ENCODE measurements around the gene SCAMP4.

Gene SCAMP4

GRCh38 chr19:1871630-1872029, 33.6 kb upstream of the SCAMP4 start:
- ChIA-PET CTCF (no interaction called here), POLR2A (interaction anchor here (1.0 kb wide), 1 partner anchor 14 kb away, joined by 3 read pairs; no protein-coding TSS in a partner anchor)
- H3K4me3 ChIP-seq (ENCODE audit: low read depth, low read length) = no peak overlapping the region
- no peak overlapping the region for H3K27ac ChIP-seq (ENCODE audit: extremely low read depth, low read depth, low read length)
- H3K36me3 ChIP-seq (ENCODE audit: control insufficient read depth in 2 of 2, insufficient read depth in 1 of 2, low read length in 2 of 2) = peaks cover 0 to 18% of the 10 kb centered on the region in 2 experiments; a peak in 2 of 3 replicates
- H3K4me1 ChIP-seq (ENCODE audit: control insufficient read depth, insufficient read depth, low read length) = peaks cover 10% of the 10 kb centered on the region
- H3K9me3 ChIP-seq (ENCODE audit: control insufficient read depth, insufficient read depth, low read depth, low read length) = no peaks in the 10 kb centered on the region
- no peak for TF ChIP-seq ZNF580 (tag by site-specific recombination; IDR thresholded peaks at IDR 0.05)
- no peak for TF ChIP-seq ZNF585B (tag by site-specific recombination; IDR thresholded peaks at IDR 0.05)
- TF ChIP-seq PRDM1 (tag by site-specific recombination; IDR thresholded peaks at IDR 0.05) = no peak
- no peak for TF ChIP-seq SCRT2 (tag by site-specific recombination; IDR thresholded peaks at IDR 0.05)
- TF ChIP-seq ZNF777 (tag by site-specific recombination; IDR thresholded peaks at IDR 0.05; ENCODE audit: borderline replicate concordance) = no peak
- TF ChIP-seq PRDM2 (tag by site-specific recombination; IDR thresholded peaks at IDR 0.05; ENCODE audit: borderline replicate concordance) = no peak
- TF ChIP-seq ZNF701 (tag by site-specific recombination; IDR thresholded peaks at IDR 0.05) = no peak

- Histone ChIP-seq H3K9me3 (ENCODE audit: control insufficient read depth, insufficient read depth, low read depth, low read length) (no peaks in the 10 kb centered on the region), H3K4me1 (ENCODE audit: control insufficient read depth, insufficient read depth, low read length) (peaks cover 10% of the 10 kb centered on the region), H3K4me3 (ENCODE audit: low read depth, low read length) (no peak overlapping the region), H3K36me3 (ENCODE audit: control insufficient read depth in 2 of 2, insufficient read depth in 1 of 2, low read length in 2 of 2) (peaks cover 0 to 18% of the 10 kb centered on the region in 2 experiments; a peak in 2 of 3 replicates), H3K27ac (ENCODE audit: extremely low read depth, low read depth, low read length) (no peak overlapping the region; the same call in 1 of the 2 replicates)
- POLR2A ChIA-PET = no interaction called here
- CTCF ChIA-PET = no interaction called here
- peak; percentile 40; the same call in 1 of the 2 replicates for TF ChIP-seq ZNF692 (tag by site-specific recombination; IDR thresholded peaks at IDR 0.05)
- peak; percentile 60; the same call in 1 of the 2 replicates for TF ChIP-seq ZFP69B (tag by site-specific recombination; IDR thresholded peaks at IDR 0.05)
- TF ChIP-seq OVOL3 (tag by site-specific recombination; IDR thresholded peaks at IDR 0.05) = no peak
These were observed 32.2 kb upstream of the SCAMP4 start for GRCh38 chr19:1872807-1873523.

All from HEK293 (cell line).